Activated CD8-positive, alpha-beta T cell treated with anti-CD3 and anti-CD28 coated beads for 36 hours (primary cell): ENCODE results near the gene TSKU. TPM values are rescaled to one million over a fixed set of nuclear protein-coding genes. Genes with fewer than 3 reads are reported as not detected.

Experiments
- ATAC-seq: fragments of 200-7000 bp; cut with Tn5 transposase; one replicate; pipeline ENCODE4 v1.10.0; 2021; ENCODE audit warnings: mild to moderate bottlenecking, moderate library complexity
- CTCF ChIA-PET: fragments of 350-600 bp; sonication (Branson Sonifier 250); formaldehyde crosslinking; loops from one replicate; lab custom pipeline; 2021; ENCODE audit warnings: antibody characterized with exemption; lab: Charles Lee
- POLR2A ChIA-PET: fragments of 350-600 bp; sonication (Branson Sonifier 250); formaldehyde crosslinking; loops from one replicate; lab custom pipeline; 2021; ENCODE audit warnings: antibody characterized with exemption; lab: Charles Lee
- DNase-seq: peaks from one replicate; pipeline ENCODE4 v3.0.0-alpha.2; 2020
- H3K27ac Mint-ChIP-seq: one replicate; pipeline ENCODE4 v1.8.0; 2021; ENCODE audit warnings: mild to moderate bottlenecking, mixed read lengths
- H3K27me3 Mint-ChIP-seq: one replicate; pipeline ENCODE4 v1.8.0; 2021; ENCODE audit warnings: mixed read lengths
- H3K36me3 Mint-ChIP-seq: one replicate; pipeline ENCODE4 v1.8.0; 2021; ENCODE audit warnings: low read depth, mixed read lengths
- H3K4me1 Mint-ChIP-seq: one replicate; pipeline ENCODE4 v1.8.0; 2021; ENCODE audit warnings: low read depth, mixed read lengths
- H3K4me3 Mint-ChIP-seq: one replicate; pipeline ENCODE4 v1.8.0; 2021; ENCODE audit warnings: mild to moderate bottlenecking, moderate library complexity, mixed read lengths
- H3K9me3 Mint-ChIP-seq: one replicate; pipeline ENCODE4 v1.8.0; 2021; ENCODE audit warnings: mixed read lengths
- intact Hi-C: fragments of 100-400 bp; cut with micrococcal nuclease; formaldehyde crosslinking; loops from one replicate; pipeline ENCODE4 v1.10.0; 2022
- total RNA-seq, 2 experiments: library from RNA; stranded (reverse); gene quantifications; one replicate each; pipeline ENCODE4 v1.2.3, GENCODE V29; 2021
- TF ChIP-seq, protein P1 (sequence below): fragments of 200-600 bp; IDR thresholded peaks from one replicate; pipeline ENCODE4 v1.8.0; 2022; ENCODE audit warnings: antibody characterized with exemption, mild to moderate bottlenecking

Gene TSKU
- total RNA-seq, 2 experiments from 2014 or later, result 6.5 to 8.4 TPM

DNA sequence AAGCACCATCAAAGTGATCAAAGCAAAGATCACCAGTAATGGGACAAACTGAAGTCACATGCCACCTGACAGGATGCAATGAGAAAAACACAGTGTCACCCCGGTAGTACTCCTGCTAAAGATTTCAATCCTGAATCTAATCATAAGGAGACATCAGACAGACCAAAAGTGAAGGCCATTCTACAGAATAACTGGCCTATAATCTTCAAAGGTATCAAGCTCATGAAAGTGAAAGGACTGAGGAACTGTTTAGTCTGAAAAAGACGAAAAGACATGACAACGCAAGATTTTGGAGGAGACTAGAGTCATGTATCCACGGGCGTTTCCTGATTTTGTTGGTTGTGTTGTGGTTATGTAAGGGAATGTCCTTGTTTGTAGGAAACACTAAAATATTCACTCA is 42.4 kb upstream of the TSKU start:
- Mint-ChIP-seq H3K9me3 (no peaks in the 10 kb centered on the region), H3K4me1 (no peaks in the 10 kb centered on the region), H3K27ac (no peak overlapping the region), H3K4me3 (no peak overlapping the region), H3K36me3 (no peaks in the 10 kb centered on the region), H3K27me3 (peaks cover under 1% of the 10 kb centered on the region)
- ATAC-seq, result no peak
- no peak for DNase-seq
- ChIA-PET POLR2A (interaction anchor here (1.1 kb wide), 1 partner anchor 21 kb away, joined by 3 read pairs; no protein-coding TSS in a partner anchor), CTCF (interaction anchor here (0.9 to 1.7 kb wide), 4 partner anchors 19 to 62 kb away, joined by 3 to 4 read pairs (median 3); no protein-coding TSS in a partner anchor)
- TF ChIP-seq, protein P1, sequence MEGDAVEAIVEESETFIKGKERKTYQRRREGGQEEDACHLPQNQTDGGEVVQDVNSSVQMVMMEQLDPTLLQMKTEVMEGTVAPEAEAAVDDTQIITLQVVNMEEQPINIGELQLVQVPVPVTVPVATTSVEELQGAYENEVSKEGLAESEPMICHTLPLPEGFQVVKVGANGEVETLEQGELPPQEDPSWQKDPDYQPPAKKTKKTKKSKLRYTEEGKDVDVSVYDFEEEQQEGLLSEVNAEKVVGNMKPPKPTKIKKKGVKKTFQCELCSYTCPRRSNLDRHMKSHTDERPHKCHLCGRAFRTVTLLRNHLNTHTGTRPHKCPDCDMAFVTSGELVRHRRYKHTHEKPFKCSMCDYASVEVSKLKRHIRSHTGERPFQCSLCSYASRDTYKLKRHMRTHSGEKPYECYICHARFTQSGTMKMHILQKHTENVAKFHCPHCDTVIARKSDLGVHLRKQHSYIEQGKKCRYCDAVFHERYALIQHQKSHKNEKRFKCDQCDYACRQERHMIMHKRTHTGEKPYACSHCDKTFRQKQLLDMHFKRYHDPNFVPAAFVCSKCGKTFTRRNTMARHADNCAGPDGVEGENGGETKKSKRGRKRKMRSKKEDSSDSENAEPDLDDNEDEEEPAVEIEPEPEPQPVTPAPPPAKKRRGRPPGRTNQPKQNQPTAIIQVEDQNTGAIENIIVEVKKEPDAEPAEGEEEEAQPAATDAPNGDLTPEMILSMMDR, result no peak
- intact Hi-C loops, result no loop called here

DNA sequence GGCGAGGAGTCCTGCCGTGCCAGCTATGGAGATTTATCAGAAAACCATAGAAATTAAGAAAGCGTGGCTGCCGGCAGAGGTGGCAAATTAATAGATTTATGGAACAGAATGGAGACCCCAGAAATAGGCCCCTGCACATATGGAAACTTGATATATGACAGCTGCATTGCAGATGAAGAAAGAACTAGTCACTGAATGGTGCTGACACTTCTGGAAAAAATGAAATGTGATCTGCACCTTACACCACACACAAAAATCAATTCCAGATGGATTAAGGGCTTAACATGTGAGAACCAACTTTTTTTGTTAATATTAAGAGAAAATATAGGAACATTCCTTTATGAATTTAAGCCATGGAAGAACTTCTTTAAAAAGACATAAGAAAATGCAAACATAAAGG is 40.3 kb upstream of the TSKU start:
- ATAC-seq (no peak), DNase-seq (no peak)
- ChIA-PET CTCF (interaction anchor here (0.9 to 1.5 kb wide), 5 partner anchors 9 to 305 kb away, joined by 3 to 4 read pairs (median 3); no protein-coding TSS in a partner anchor), POLR2A (interaction anchor here (0.6 kb wide), 1 partner anchor 16 kb away, joined by 3 read pairs; no protein-coding TSS in a partner anchor)
- Mint-ChIP-seq H3K9me3 (no peaks in the 10 kb centered on the region), H3K27me3 (peaks cover 4% of the 10 kb centered on the region), H3K36me3 (no peaks in the 10 kb centered on the region), H3K27ac (no peak overlapping the region), H3K4me3 (no peak overlapping the region), H3K4me1 (no peaks in the 10 kb centered on the region)
- intact Hi-C loops, result no loop called here
- TF ChIP-seq, protein P1, result no peak

DNA sequence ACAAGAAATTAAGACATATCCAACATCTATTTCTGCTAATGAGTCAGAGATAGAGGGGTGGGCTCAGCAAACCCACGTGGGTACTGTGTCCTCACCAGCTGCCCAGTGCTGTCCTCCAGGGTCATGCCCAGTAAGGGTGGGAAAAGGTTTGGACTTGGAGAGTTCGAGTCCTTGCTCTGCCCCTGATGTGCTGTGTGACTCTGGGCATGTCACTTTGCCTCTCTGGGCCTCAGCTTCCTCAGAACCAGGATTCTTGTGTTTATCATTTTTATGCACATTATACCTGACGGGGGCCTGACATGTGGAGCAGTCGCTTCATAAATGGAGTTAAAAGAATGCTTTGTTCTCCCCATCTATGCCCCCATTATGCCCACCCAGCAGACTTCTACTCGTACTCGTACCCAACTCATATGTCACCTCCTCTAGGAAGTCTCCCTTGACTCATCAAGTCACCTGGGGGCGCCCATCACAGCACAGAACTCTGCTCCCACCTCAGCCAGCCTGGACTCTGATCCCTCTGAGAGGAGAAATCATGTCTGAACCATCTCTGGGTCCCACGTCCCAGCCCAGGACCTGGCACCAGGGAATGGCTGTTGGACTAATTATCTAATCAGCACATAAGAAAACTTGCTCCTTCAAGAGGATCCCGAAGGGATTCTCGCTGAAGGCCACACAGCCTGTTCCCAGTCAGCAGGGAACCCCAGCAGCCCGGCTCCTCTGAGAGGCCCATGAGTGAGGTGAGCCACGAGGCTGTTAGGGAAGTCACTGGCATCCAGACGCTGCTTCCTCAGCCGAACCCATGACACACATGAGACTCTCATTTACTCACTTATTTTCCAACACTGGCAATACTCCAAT is 38.7 kb upstream of the TSKU start:
- H3K27me3 Mint-ChIP-seq, result peaks cover 4% of the 10 kb centered on the region
- intact Hi-C loops, result no loop called here
- DNase-seq (no peak), ATAC-seq (no peak)
- ChIA-PET CTCF (interaction anchor here (0.9 to 1.0 kb wide), 2 partner anchors 10 to 23 kb away, joined by 3 to 4 read pairs; no protein-coding TSS in a partner anchor), POLR2A (interaction anchor here (0.6 kb wide), 1 partner anchor 306 kb away, joined by 3 read pairs; no protein-coding TSS in a partner anchor)
- no peaks in the 10 kb centered on the region for H3K4me1 Mint-ChIP-seq
- H3K9me3 Mint-ChIP-seq, result no peaks in the 10 kb centered on the region
- TF ChIP-seq, protein P1, result no peak
- no peaks in the 10 kb centered on the region for H3K36me3 Mint-ChIP-seq
- no peak overlapping the region for H3K27ac Mint-ChIP-seq
- no peak overlapping the region for H3K4me3 Mint-ChIP-seq

DNA sequence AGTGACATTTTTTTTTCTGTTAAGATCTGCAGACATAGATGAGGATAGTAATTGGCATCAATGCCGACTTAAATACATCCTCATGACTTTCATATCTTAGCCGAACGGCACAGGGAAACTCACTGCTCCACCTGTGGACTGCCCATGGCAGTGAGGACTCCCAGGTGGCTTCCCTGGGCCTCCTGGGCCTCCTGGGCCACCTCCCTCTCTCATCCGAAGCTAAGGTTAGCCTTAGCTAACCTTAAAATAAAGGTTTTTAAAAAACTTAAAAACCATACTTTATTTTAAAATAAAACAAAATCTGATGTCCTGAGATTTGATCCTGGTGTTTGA is 38.1 kb upstream of the TSKU start:
- H3K36me3 Mint-ChIP-seq, result no peaks in the 10 kb centered on the region
- CTCF ChIA-PET, result interaction anchor here (1.0 kb wide), 1 partner anchor 23 kb away, joined by 4 read pairs; no protein-coding TSS in a partner anchor
- TF ChIP-seq, protein P1, result no peak
- H3K27me3 Mint-ChIP-seq, result peaks cover 4% of the 10 kb centered on the region
- ATAC-seq, result no peak
- no peak for DNase-seq
- intact Hi-C loops, result no loop called here
- no peak overlapping the region for H3K4me3 Mint-ChIP-seq
- no peaks in the 10 kb centered on the region for H3K4me1 Mint-ChIP-seq
- no peak overlapping the region for H3K27ac Mint-ChIP-seq
- POLR2A ChIA-PET, result no interaction called here
- H3K9me3 Mint-ChIP-seq, result no peaks in the 10 kb centered on the region
